Keratinocyte (primary cell): Measurements from ENCODE around the gene MAP2K4. TPM values are rescaled to one million over a fixed set of nuclear protein-coding genes. Genes with fewer than 3 reads are reported as not detected.

Source experiments
- DNase-seq: peaks from one replicate; pipeline ENCODE4 v3.0.0-alpha.2; 2011; ENCODE audit warnings: low read depth, missing footprints, low spot score
- FAIRE-seq: peaks from 2 replicates; lab custom pipeline; 2011; peaks lifted over from hg19 to GRCh38; lab: Jason Lieb, UNC
- H2AFZ ChIP-seq: 2 replicates; pipeline ENCODE4 v1.6.0; 2012; ENCODE audit warnings: low read length, control low read depth, inconsistent platforms; ENCODE audit not compliant: control insufficient read depth
- H3K27ac ChIP-seq: 2 replicates; pipeline ENCODE4 v1.5.1; 2011; ENCODE audit warnings: low read length; ENCODE audit not compliant: control insufficient read depth, insufficient read depth
- H3K27me3 ChIP-seq: 3 replicates; pipeline ENCODE4 v1.6.0; 2011; ENCODE audit warnings: low read length; ENCODE audit not compliant: control insufficient read depth, insufficient read depth; ENCODE audit errors: extremely low read depth
- H3K36me3 ChIP-seq, 2 experiments: 2 replicates in 1 of 2; 3 replicates in 1 of 2; pipeline ENCODE4 v1.5.1; 2011; ENCODE audit warnings: low read length in 2 of 2, mild to moderate bottlenecking in 1 of 2; ENCODE audit not compliant: control insufficient read depth in 2 of 2, insufficient read depth in 2 of 2; ENCODE audit errors: extremely low read depth in 1 of 2
- H3K4me1 ChIP-seq: 3 replicates; pipeline ENCODE4 v1.5.1; 2011; ENCODE audit warnings: low read length; ENCODE audit not compliant: control insufficient read depth, insufficient read depth; ENCODE audit errors: extremely low read depth
- H3K4me2 ChIP-seq: 3 replicates; pipeline ENCODE4 v1.6.0; 2011; ENCODE audit warnings: low read depth, low read length; ENCODE audit not compliant: control insufficient read depth, insufficient read depth; ENCODE audit errors: extremely low read depth
- H3K4me3 ChIP-seq, 3 experiments: fragments of 200-600 bp in 1 of 3; sonication (generic) in 1 of 3; 2 replicates in 2 of 3; 3 replicates in 1 of 3; pipeline ENCODE4 v1.5.1; 2011 to 2016; ENCODE audit warnings: low read length in 3 of 3, mild to moderate bottlenecking in 3 of 3, control low read depth in 2 of 3, inconsistent platforms in 1 of 3, low read depth in 1 of 3, mixed read lengths in 1 of 3, mixed run types in 1 of 3, moderate library complexity in 1 of 3; ENCODE audit not compliant: control insufficient read depth in 2 of 3, insufficient read depth in 2 of 3; ENCODE audit errors: extremely low read depth in 1 of 3
- H3K79me2 ChIP-seq: 2 replicates; pipeline ENCODE4 v1.6.0; 2012; ENCODE audit warnings: low read length; ENCODE audit not compliant: control insufficient read depth, insufficient read depth
- H3K9ac ChIP-seq: 3 replicates; pipeline ENCODE4 v1.6.0; 2011; ENCODE audit warnings: low read length; ENCODE audit not compliant: control insufficient read depth, insufficient read depth; ENCODE audit errors: extremely low read depth
- H3K9me1 ChIP-seq: 3 replicates; pipeline ENCODE4 v1.6.0; 2011; ENCODE audit warnings: low read length; ENCODE audit not compliant: control insufficient read depth, insufficient read depth; ENCODE audit errors: extremely low read depth
- H3K9me3 ChIP-seq: 2 replicates; pipeline ENCODE4 v1.5.1; 2012; ENCODE audit warnings: low read depth, low read length; ENCODE audit not compliant: control insufficient read depth
- H4K20me1 ChIP-seq: 3 replicates; pipeline ENCODE4 v1.6.0; 2011; ENCODE audit warnings: low read length; ENCODE audit not compliant: control insufficient read depth, insufficient read depth; ENCODE audit errors: extremely low read depth
- EZH2 ChIP-seq: IDR thresholded peaks from one replicate; pipeline ENCODE4 v1.6.1; 2012; ENCODE audit warnings: inconsistent platforms, mild to moderate bottlenecking, low read length, moderate library complexity
- dilution Hi-C: fragments of 300-500 bp; cut with MboI; formaldehyde crosslinking; loops from one replicate; pipeline ENCODE4 v1.7.0; 2020; ENCODE audit warnings: low sequenced_read_pairs; ENCODE audit not compliant: extremely low pct_ligation_motif_present
- polyA plus RNA-seq, 5 experiments: library from polyadenylated mRNA; depleted of rRNA in 3 of 5; stranded (reverse) in 3 of 5; stranded (forward) in 1 of 5; unstranded in 1 of 5; fragments of >200 nt; gene quantifications; 1 replicate in 1 of 5; 2 replicates in 3 of 5; 3 replicates in 1 of 5; pipeline versions ENCODE4 v1.2.1 to v1.2.3, GENCODE V29; 2011 to 2012; ENCODE audit warnings: missing spikeins in 2 of 5, low read depth in 1 of 5, low replicate concordance in 1 of 5
- TF ChIP-seq, protein P1 (sequence below), 3 experiments: IDR thresholded peaks in 1 of 3; conservative IDR thresholded peaks in 1 of 3; optimal IDR thresholded peaks in 1 of 3; 2 replicates in 2 of 3; 3 replicates in 1 of 3; pipeline versions ENCODE3 to v1.5.1; 2011; ENCODE audit warnings: low read length in 3 of 3, mild to moderate bottlenecking in 3 of 3, moderate library complexity in 2 of 3, control low read depth in 1 of 3, inconsistent platforms in 1 of 3; ENCODE audit not compliant: insufficient read depth in 2 of 3; ENCODE audit errors: extremely low read depth in 1 of 3

MAP2K4 gene
- polyA plus RNA-seq, 1 donor (not counting 4 experiments of a cell fraction or from before 2014, with no cell fraction given), result 37.3 TPM

DNA sequence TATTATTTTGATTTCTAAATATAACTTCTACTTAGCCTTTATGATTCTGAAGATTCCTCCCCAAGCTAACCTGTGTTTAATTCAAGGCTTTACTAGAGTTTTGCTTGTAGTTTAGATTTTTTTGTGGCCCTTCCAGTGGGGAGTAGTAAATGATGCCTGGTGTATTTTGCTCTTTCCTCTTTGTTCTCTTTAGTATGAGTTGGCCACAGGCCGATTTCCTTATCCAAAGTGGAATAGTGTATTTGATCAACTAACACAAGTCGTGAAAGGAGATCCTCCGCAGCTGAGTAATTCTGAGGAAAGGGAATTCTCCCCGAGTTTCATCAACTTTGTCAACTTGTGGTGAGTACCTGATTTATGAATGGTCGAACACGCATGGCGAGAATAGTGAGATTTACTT lies 108.3 kb downstream of the MAP2K4 start:
- H3K9me3 ChIP-seq, result no peaks in the 10 kb centered on the region
- no peak overlapping the region for H2AFZ ChIP-seq
- H3K4me1 ChIP-seq, result no peaks in the 10 kb centered on the region
- no peaks in the 10 kb centered on the region for H3K27me3 ChIP-seq
- H3K79me2 ChIP-seq, result no peaks in the 10 kb centered on the region
- H3K4me3 ChIP-seq, result no peak overlapping the region
- TF ChIP-seq, protein P1, sequence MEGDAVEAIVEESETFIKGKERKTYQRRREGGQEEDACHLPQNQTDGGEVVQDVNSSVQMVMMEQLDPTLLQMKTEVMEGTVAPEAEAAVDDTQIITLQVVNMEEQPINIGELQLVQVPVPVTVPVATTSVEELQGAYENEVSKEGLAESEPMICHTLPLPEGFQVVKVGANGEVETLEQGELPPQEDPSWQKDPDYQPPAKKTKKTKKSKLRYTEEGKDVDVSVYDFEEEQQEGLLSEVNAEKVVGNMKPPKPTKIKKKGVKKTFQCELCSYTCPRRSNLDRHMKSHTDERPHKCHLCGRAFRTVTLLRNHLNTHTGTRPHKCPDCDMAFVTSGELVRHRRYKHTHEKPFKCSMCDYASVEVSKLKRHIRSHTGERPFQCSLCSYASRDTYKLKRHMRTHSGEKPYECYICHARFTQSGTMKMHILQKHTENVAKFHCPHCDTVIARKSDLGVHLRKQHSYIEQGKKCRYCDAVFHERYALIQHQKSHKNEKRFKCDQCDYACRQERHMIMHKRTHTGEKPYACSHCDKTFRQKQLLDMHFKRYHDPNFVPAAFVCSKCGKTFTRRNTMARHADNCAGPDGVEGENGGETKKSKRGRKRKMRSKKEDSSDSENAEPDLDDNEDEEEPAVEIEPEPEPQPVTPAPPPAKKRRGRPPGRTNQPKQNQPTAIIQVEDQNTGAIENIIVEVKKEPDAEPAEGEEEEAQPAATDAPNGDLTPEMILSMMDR (optimal IDR thresholded peaks at IDR 0.05 in 1 of 3, IDR thresholded peaks at IDR 0.05 in 1 of 3, conservative IDR thresholded peaks at IDR 0.05 in 1 of 3; ENCODE audit: extremely low read depth in 1 of 3, insufficient read depth in 2 of 3, low read length in 3 of 3), result no peak
- TF ChIP-seq EZH2, result no peak
- peaks cover 9 to 15% of the 10 kb centered on the region in 2 experiments for H3K36me3 ChIP-seq
- no peak overlapping the region for H3K27ac ChIP-seq
- H3K4me2 ChIP-seq, result no peak overlapping the region
- no peak for FAIRE-seq
- no peaks in the 10 kb centered on the region for H3K9me1 ChIP-seq
- dilution Hi-C loops, result no loop called here
- no peak overlapping the region for H3K9ac ChIP-seq
- no peaks in the 10 kb centered on the region for H4K20me1 ChIP-seq
- no peak for DNase-seq

DNA sequence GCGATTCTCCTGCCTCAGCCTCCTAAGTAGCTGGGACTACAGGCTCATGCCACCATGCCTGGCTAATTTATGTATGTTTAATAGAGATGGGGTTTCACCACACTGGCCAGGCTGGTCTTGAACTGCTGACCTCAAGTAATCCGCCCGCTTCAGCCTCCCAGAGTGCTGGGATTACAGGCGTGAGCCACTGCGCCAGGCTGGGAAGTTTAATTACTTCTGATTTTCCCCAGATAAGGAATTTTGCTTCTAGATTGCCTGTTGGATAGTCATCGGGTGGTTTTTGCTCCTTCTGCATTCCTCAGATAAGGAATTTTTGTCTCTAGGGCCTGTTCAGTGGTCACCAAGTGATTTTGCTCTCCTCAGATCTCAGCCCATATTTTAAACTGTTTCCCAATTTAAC lies 112.5 kb downstream of the MAP2K4 start:
- Histone ChIP-seq H3K27me3 (no peaks in the 10 kb centered on the region), H3K4me3 (no peak overlapping the region), H3K36me3 (peaks cover 0 to 6% of the 10 kb centered on the region in 2 experiments), H3K27ac (no peak overlapping the region), H3K79me2 (no peaks in the 10 kb centered on the region), H3K9ac (no peak overlapping the region), H4K20me1 (no peaks in the 10 kb centered on the region), H3K4me1 (no peaks in the 10 kb centered on the region), H3K9me3 (no peaks in the 10 kb centered on the region), H3K4me2 (no peak overlapping the region), H2AFZ (no peak overlapping the region), H3K9me1 (no peaks in the 10 kb centered on the region)
- TF ChIP-seq EZH2, result no peak
- TF ChIP-seq, protein P1 (optimal IDR thresholded peaks at IDR 0.05 in 1 of 3, IDR thresholded peaks at IDR 0.05 in 1 of 3, conservative IDR thresholded peaks at IDR 0.05 in 1 of 3; ENCODE audit: extremely low read depth in 1 of 3, insufficient read depth in 2 of 3, low read length in 3 of 3), result no peak
- FAIRE-seq, result no peak
- DNase-seq, result no peak
- dilution Hi-C loops, result no loop called here
